ENCODE measurements around the gene TK2. TPM values are rescaled to one million over a fixed set of nuclear protein-coding genes. Genes with fewer than 3 reads are reported as not detected.
"Not testable (repeated sequence)": the region's sequence is repeated elsewhere in the genome, so short reads cannot be mapped to it uniquely, and the experiment has no call there.

The TK2 gene
- 10 to 100 TPM; 22.3 to 28.2 TPM for total RNA-seq
- long read RNA-seq, full-length matches to known transcripts = 9 of 10 reads
- long read RNA-seq, partial matches to known transcripts = 0 of 10 reads
- long read RNA-seq, other reads (novel, unspliced or antisense) = 1 of 10 reads

GRCh38 chr16:66549284-66550131 is at the start of gene TK2:
Gene TK2 (minus strand): TSS chr16:66550122. CDS start chr16:66550061, 61 bp downstream.
- intact Hi-C loops (cut with DNase I) = loop anchor here in 1 of 2 donors (2.0 kb wide), 1 partner anchor 33 kb away; no protein-coding TSS in a partner anchor

GRCh38 chr16:66598111-66598510 is 48.2 kb upstream of the TK2 start:
- intact Hi-C loops (cut with DNase I) = no loop called here
- ATAC-seq = no peak

More at GRCh38 chr16:66549284-66550131, at the start of gene TK2:
- DNase-seq (peak; percentile 77), ATAC-seq (peak; percentile 72 to 81)

GRCh38 chr16:66596986-66597848 is 47.3 kb upstream of the TK2 start:
- no peak for DNase-seq
- no peak for ATAC-seq
- intact Hi-C loops (cut with DNase I) = no loop called here

More at GRCh38 chr16:66598111-66598510, 48.2 kb upstream of the TK2 start:
- DNase-seq = no peak

GRCh38 chr16:66596559-66596958 is 46.6 kb upstream of the TK2 start:
- intact Hi-C loops (cut with DNase I); ATAC-seq: not testable (repeated sequence)

GRCh38 chr16:66594739-66595138 is 44.8 kb upstream of the TK2 start:
- intact Hi-C loops (cut with DNase I) = no loop called here
- DNase-seq = no peak

More at GRCh38 chr16:66596559-66596958, 46.6 kb upstream of the TK2 start:
- not testable (repeated sequence) for DNase-seq

GRCh38 chr16:66592814-66593213 is 42.9 kb upstream of the TK2 start:
- intact Hi-C loops (cut with DNase I) = no loop called here
- DNase-seq (no peak), ATAC-seq (no peak)

More at GRCh38 chr16:66594739-66595138, 44.8 kb upstream of the TK2 start:
- peak in 1 of 2 donors; percentile 11 for ATAC-seq

GRCh38 chr16:66592241-66592640 is 42.3 kb upstream of the TK2 start:
- intact Hi-C loops (cut with DNase I) = no loop called here
- DNase-seq (no peak), ATAC-seq (no peak)

GRCh38 chr16:66591018-66591417 is 41.1 kb upstream of the TK2 start:
- intact Hi-C loops (cut with DNase I) = no loop called here
- no peak for DNase-seq
- no peak for ATAC-seq

GRCh38 chr16:66590322-66590721 is 40.4 kb upstream of the TK2 start:
- DNase-seq (no peak), ATAC-seq (no peak)
- intact Hi-C loops (cut with DNase I) = no loop called here

- DNase-seq (no peak), ATAC-seq (peak; percentile 79 to 83)
- intact Hi-C loops (cut with DNase I) = no loop called here
Observed at GRCh38 chr16:66588981-66589713, 39.2 kb upstream of the TK2 start.

- DNase-seq (no peak), ATAC-seq (no peak)
- intact Hi-C loops (cut with DNase I) = no loop called here
Observed at GRCh38 chr16:66587881-66588600, 38.1 kb upstream of the TK2 start.

- intact Hi-C loops (cut with DNase I) = no loop called here
- DNase-seq = no peak
- ATAC-seq = peak in 1 of 2 donors; percentile 39
Observed at GRCh38 chr16:66585481-66586239, 35.7 kb upstream of the TK2 start.

- DNase-seq (no peak), ATAC-seq (no peak)
Observed at GRCh38 chr16:66581246-66581952, 31.5 kb upstream of the TK2 start.

GRCh38 chr16:66580605-66581209 is 30.8 kb upstream of the TK2 start:
- ATAC-seq (no peak), DNase-seq (no peak)
- intact Hi-C loops (cut with DNase I) = no loop called here

More at GRCh38 chr16:66581246-66581952, 31.5 kb upstream of the TK2 start:
- intact Hi-C loops (cut with DNase I) = no loop called here

GRCh38 chr16:66578651-66579531 is 29.0 kb upstream of the TK2 start, which contains the start of gene CMTM2:
Gene CMTM2 (plus strand): TSS chr16:66579463. CDS start chr16:66579608, 145 bp downstream.
- ATAC-seq (peak; percentile 35 to 51), DNase-seq (no peak)
- intact Hi-C loops (cut with DNase I) = no loop called here
